ENCODE results near the gene UGGT1. TPM values are rescaled to one million over a fixed set of nuclear protein-coding genes. Genes with fewer than 3 reads are reported as not detected.

The UGGT1 gene, protein sequence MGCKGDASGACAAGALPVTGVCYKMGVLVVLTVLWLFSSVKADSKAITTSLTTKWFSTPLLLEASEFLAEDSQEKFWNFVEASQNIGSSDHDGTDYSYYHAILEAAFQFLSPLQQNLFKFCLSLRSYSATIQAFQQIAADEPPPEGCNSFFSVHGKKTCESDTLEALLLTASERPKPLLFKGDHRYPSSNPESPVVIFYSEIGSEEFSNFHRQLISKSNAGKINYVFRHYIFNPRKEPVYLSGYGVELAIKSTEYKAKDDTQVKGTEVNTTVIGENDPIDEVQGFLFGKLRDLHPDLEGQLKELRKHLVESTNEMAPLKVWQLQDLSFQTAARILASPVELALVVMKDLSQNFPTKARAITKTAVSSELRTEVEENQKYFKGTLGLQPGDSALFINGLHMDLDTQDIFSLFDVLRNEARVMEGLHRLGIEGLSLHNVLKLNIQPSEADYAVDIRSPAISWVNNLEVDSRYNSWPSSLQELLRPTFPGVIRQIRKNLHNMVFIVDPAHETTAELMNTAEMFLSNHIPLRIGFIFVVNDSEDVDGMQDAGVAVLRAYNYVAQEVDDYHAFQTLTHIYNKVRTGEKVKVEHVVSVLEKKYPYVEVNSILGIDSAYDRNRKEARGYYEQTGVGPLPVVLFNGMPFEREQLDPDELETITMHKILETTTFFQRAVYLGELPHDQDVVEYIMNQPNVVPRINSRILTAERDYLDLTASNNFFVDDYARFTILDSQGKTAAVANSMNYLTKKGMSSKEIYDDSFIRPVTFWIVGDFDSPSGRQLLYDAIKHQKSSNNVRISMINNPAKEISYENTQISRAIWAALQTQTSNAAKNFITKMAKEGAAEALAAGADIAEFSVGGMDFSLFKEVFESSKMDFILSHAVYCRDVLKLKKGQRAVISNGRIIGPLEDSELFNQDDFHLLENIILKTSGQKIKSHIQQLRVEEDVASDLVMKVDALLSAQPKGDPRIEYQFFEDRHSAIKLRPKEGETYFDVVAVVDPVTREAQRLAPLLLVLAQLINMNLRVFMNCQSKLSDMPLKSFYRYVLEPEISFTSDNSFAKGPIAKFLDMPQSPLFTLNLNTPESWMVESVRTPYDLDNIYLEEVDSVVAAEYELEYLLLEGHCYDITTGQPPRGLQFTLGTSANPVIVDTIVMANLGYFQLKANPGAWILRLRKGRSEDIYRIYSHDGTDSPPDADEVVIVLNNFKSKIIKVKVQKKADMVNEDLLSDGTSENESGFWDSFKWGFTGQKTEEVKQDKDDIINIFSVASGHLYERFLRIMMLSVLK (N-terminal part only)
- 29.1 and 39.8 TPM in 2 replicates for total RNA-seq

DNA sequence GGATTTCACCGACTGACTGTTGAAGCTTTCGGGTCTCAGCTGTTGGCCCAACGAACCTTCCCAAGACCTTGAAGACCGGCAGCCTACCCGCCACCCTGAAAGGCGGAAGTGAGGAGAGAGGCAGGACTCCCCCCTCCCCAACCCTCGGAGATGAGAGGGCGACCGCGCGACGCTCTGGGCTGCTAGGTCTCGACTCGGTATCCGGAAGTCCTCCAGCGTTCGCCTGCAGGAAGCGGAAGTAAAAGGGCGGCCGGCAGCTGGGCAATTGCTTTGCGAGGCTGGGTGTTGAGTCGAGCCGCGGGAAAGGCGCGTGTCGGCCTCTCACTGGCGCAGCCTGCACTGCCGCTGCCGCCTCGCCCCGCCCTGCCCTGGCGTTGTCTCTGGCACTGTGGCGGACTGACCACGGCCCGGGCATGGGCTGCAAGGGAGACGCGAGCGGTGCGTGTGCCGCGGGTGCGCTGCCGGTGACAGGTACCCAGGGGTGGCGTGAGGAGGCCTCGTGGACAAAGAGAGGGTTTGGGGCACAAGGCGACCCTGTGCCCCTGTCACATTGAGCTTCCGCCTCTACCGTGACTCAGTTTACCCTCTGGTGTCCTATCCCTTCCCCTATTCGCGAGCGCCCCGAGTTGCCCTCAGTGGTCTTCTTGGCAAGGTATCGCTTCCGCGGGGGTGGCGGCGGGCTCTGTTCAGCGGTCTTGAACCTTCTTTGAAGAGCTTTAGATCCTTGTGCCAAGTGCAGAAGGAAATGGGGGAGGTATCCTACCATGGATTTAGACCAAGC, at the start of gene UGGT1:
TSS of gene UGGT1 (plus strand) at position 256 of the 781 bp plus-strand sequence. CDS start at position 414, 158 bp downstream.

Other genes with a start within 250 kb of the UGGT1 start
- gene POLR2D, start 233.0 kb upstream of the UGGT1 start, total RNA-seq = 9.0 and 9.5 TPM in 2 replicates
- 11.8 and 13.8 TPM in 2 replicates for gene AMMECR1L, start 205.2 kb upstream of the UGGT1 start, total RNA-seq
- gene SAP130, start 63.1 kb upstream of the UGGT1 start, total RNA-seq = 4.7 and 5.4 TPM in 2 replicates
- 62.5 and 82.7 TPM in 2 replicates for gene HS6ST1, start 227.7 kb downstream of the UGGT1 start, total RNA-seq